IPS-NIHi7 (cell line): ENCODE data around the gene IL11RA.
A peak's percentile ranks its signal among the peaks of the same experiment; 100 is the strongest.

Source experiments
- DNase-seq: peaks from one replicate; pipeline ENCODE4 v3.0.0; 2012; ENCODE audit warnings: mixed read lengths; ENCODE audit errors: extremely low spot score

IL11RA gene

DNA sequence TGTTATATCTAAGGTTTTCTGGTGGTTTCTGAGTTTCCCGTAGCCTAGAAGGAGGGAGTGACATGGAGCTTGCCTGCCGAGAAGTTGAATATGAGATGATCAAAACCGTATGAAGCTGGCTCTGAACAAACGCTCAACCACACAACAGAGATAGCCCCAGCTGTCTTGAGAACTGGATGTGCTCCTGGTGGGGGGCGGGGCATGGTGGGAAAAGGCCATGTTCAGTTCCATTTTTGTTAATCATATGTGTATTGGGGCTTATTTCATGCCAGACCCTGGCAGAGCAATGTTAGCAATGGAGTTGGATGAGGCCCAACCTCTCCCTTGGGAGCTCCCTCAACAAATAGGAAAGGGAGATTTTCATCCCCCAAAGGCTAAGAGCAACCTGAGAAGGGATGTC, 34.2 kb downstream of the IL11RA start:
- DNase-seq = no peak

DNA sequence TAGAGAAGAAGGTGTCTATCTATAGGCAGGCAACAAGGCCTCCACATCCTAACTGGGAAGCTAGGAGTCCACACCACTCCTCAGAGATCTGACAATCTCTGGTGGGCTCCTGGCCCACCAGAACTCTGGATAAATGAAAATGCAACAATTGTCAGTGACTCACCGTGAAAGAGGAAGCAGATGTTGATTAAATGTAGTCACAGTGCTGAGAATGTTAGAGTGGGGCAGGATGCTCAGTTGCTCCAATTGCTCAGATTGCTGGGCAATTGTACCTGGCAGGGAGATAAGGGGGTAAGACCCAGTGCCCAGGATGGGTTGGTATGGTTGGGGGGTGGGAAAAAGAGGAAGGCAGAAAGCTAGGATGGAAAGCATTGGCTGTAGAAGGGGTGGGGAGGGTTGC, 34.7 kb downstream of the IL11RA start:
- no peak for DNase-seq

DNA sequence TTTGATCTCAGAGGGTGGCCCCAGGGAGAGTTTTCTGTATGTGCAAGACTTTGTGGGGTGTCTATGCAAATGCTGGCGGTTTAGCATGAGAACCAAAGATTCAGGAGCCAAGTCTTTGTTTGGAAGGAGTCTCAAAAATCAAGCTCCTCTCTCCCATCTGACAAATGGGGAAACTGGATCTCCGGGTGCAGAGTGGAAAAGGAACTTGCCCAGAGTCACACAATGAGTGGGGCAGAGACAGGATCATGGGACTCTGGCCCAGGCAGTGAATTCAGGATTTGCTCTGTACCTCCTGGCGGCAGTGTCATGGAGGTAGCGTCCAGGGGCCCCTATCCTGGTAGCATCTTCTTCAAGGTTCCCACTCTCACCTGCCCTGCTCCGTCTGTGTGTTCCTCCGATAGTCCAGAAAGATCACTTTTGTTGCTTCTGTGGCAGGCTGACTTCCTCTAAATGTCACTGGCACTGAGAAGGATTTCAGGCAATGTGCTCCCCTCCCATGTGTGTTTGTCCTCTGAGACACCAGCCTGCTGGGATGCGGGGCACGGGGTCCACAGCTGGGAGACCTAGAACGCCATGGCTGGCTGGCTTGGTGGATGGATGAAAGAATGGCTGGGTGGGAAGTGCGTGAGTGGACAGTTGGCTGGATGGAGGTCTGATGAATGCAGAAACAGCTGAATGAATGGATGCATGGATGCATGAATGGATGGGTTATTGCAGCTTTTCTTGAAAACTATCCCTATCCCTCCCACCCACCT, 35.5 kb downstream of the IL11RA start:
- DNase-seq = no peak

DNA sequence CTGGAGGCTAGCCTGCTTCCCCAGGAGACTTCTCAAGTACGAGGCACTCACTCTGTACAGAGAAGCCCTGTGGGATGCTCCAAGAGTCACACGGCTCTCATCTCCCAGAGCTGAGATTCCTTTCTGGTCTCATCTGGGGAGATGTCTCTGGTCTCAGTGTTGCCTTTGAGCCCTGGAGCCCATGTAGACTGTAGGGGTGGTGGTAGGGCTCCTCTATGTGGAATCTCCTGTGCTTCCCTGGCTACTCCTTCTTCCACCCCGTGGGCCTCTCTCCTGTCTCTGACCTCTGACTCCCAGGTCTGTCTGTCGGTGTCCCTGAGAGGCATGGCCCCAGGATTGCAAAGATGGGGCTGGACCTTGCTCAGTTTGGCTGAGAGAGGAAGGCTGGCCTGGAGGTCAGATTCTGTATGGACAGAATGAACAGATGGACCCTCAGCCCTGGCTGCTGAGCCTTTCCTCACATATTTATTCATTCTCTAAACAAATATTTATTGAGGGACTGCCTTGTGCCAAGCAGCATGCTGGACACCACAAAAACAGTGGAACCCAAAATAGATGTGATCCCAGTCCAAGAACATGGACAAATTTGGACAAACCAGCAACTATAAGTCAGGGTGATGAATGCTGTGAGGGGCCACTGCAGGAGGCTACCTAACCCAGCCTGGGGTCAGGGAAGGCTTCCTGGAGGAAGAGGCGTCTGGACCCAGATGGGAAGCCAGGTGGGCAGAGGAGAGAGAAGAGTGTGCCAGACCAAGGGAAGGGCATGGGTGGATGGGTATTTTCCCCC, 36.5 kb downstream of the IL11RA start:
- DNase-seq = no peak

DNA sequence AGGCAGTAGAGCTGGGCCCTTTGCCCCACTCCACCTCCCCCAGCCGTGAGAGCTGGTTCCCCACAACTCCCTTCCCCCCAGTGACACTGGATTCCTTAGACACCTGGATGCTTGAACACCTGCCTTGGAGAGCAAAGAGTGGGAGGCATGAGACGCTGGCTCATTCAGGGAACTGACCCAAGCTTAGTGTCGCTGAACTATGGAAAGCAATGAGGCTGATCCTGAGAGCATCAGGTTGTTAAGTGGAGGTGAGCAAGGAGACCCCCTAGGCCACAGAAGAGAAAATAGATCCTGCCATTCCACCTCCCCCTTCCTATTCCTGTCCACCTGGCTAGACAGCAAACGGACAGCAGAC, 37.1 kb downstream of the IL11RA start:
- no peak for DNase-seq

DNA sequence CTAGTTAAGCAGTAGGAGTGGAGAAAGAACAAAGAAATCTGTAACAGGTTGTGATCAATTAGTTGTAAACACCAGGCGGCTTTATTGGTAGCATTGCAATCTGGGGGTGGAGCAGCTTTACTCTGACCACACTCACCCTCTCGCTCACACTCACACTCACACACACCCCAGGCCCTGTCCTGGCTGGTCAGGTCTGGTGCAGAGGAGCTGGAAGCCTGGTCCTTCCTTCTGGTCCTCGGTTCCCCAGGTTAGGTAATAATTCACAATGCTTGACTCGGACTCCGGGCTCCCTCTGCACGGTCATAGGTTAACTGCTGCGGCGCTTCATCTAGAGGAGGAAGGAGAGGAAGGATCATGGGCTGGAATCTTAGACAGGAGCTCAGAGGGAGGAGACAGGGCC, 37.5 kb downstream of the IL11RA start:
- no peak for DNase-seq

DNA sequence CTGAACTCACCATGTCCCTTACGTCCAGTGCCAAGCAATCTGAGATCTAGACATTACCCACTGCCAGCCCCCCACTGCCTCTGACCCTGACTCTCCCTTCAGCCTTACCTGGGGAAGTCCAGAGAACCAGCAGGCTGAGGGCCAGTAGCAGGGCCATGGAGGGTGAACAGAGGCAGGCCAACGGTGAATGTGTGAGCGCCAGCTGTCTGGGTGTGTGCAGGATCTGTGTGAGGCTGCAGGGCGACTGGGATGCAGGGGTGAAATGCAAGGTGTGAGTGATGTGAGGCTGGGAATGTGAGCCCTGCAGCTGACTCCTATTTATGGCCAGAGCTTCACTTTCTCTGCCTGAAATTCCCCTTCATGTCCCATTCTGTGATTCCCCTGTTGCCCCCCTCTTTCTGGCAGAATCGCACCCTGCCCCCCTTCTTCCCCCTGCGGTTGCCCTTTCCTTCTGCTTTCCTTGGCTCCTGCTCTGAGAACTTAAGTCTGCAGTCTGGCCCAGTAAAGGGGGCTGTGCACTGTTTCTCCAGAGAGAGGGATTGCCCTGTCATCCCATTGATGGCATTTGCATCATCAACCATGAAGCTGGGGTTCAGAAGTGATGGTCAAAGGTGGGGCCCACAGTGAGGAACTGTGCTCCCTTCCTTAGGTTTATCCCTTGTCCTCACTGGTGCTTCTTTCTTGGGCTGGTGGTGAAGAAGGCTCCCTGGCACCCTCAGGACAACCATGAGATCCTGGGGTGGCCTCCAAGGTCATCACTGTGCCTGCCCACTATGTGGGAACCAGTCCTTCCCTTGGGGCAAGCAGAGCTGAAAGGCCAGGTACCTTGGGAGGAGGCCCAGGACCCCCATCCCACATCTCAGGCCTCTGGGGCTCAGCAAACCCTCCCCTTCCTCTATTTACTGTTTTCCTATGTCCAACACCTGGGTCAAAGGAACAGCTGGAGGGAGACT, 39.3 kb downstream of the IL11RA start, which contains the start of gene CCL19:
CCL19 (minus strand) TSS at position 294 of the 953 bp plus-strand sequence; CDS start at position 157, 137 bp downstream.
- DNase-seq = no peak

DNA sequence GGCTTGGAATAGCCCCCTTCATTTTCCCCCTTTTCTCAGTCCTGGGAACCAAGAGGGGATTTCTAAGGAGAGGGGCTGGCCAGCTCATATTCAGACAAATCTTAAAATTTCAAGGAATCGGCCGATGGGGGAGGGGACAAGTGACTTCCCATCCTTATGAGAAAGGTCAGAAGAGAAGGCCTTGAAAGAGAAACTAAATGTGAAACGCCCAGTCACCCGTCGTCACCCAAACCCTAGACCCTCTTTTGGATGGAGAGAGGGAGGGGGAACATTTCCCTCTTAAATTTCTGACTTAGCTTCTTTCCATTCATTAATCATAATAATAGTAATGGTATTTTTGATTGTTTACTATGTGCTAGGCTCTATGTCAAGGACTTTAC, 39.9 kb downstream of the IL11RA start:
- no peak for DNase-seq

DNA sequence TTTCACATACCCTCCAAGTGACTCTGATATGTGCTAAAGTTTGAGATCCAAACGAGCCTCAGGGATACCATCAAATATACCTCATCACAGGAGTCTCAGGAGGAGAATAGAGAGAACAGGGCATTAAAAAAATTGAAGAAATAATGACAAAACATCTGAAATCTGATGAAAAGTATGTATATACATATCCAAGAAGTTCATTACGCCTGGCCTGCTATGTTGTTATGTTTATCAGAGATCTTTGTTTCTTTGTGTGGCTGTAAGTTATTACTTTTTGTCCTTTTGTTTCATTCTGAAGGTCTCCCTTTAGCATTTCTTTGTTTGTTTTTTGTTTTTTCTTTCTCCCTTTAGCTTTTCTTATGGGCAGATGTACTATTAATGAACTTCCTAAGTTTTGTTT, 41.6 kb downstream of the IL11RA start:
- no peak for DNase-seq

DNA sequence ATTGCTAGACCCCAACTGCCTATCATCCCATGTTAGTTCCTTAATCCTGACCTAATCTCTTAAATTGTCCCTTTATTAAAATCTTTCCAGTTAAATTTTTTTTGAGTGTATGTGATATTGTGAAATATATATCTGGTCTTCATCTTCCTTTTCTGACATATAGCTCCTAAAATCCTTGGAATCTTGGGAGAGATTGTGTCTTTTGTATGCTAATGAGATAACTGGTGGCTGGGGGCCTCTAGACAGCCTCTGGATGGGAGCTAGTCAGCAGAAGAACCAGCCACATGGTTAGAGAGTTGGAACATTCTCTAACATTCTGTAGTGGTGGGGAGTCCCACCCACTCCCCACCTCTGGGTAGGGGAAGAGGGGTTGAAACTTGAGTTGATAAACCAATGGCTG, 42.8 kb downstream of the IL11RA start:
- no peak for DNase-seq

DNA sequence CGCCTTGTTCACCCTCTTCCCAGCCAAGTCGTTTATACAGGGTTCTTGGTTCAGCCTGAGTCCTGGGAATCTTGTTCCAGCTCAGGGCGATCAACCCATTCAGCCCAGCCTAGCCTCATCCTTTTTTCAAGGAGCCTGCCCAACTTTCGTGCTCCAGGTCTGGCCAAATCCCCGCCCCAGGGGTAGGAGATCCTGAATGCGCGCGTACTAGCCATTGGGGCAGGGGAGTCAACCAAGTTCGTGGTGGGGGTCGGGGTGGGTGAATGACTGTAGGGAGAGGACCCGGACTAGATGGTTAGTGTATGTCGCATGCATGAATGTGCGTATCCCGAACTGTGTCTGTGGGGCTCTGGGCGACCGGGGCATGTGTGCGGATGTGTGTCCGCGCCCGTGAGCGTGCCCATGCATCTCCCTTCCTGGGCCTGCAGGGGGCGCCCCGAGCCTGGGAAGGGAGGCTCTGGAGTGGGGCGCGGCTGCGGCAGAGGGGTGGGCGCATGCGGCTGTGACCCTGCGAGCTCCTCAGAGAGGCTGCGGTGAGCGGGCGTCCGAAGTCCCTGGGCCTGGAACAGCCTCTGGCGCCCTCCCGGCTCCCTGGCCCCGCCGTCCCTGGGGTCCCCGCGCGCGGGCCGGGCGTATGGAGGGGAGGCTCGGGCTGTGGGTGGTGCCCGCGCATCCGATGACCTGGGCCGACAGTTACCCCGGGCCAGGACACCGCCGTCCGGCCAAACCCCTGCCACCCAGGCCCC, 49.2 kb downstream of the IL11RA start:
- peak; percentile 94 for DNase-seq

DNA sequence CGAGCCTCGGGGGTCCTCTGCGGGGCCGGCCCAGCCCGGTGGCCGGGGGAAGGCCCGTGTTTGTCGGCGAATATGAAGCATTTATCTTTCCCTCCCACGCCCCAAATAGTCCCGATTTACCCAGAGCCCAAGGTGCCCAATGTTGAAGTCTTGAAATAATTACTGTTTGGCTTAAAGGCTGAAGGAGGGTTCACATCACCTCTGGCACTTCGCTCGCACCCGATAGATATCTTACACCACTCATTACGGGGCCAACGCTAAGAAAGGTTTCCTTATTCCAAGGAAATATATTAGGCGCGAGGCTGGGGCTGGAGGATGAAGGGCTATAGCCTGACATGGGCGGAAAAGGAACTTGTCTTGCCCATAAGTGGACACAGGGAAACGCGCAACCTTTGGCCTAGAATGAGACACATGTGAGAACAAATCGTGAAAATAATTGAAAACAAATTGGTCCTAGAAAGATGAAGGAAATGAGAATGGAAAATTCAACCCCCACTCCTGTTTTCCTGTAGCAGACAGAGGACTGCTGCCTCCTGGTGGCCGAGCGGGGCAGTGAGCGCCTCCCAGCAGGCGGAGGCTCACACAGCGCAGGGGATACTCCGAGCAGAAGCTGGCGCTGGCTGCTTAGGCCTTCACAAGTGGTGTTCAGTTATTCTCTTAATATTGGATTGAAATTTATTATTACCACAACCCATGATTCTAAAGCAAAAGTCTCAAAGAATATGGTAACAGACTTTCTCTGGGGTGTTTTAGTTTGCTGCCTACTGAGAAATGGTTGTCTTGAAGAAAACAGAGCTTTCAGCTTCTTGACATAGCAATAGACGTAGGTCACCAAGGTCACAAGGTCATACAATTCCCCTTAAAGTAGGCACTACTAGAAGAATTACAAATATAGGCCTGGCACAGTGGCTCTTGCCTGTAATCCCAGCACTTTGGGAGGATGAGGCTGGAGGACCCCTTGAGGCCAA, 50.1 kb downstream of the IL11RA start:
- DNase-seq = peak; percentile 93

DNA sequence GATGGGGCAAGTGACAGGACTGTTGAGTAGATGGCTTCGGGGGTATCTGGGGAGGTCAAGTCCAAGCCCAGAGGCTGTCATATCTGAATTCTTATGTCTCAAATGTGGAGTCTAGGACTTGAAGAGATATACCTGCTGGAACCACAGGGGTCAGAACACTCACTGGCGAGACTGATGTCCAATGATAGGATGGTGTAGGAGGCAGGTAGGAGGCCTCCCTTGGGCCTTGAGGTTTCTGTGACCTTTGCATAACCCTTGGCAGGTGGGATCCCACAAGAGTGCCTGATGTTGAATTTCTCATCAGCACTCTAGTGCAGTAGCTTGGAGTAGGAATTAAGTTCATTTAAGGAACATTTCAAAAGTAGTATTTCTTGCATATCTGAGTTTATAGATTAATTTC, 55.1 kb downstream of the IL11RA start:
- no peak for DNase-seq

DNA sequence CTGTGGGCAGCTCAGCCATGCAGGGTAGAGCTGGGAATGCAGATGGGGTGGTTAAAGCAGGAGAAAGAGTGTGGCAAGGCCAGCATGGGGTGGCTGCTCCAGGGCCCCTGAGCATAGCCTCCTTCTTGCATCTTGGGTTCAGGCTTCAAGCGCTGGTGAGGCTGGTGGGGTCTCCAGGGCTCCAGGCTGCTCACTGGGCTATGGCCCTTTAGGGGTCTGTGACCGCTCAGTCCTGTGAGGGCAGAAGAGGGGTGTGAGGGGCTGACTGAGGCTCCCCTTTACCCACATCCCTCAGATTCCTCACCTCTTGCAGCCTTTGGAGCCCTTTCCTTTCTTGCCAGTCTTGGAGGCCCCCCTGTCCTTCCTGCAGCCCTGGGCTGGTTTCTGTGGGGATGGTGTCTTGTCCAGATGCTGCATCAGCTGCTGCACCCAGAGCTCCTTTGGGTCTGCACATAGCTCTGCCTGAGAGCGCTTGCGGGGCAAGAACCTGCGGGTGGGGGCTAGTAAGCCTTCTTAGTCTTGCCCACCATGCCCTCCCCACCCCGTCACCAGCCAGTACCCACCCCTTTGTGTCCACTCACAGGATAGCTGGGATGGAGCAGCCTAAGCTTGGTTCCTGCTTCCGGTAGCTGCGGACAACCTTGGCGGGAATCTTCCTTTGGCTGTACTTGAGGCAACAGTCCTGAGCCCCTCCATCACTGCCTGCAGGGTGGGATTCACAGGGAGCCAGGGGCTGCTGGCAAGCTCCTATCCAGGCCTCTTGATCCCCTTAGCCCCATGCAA, 57.4 kb downstream of the IL11RA start:
- DNase-seq = no peak

DNA sequence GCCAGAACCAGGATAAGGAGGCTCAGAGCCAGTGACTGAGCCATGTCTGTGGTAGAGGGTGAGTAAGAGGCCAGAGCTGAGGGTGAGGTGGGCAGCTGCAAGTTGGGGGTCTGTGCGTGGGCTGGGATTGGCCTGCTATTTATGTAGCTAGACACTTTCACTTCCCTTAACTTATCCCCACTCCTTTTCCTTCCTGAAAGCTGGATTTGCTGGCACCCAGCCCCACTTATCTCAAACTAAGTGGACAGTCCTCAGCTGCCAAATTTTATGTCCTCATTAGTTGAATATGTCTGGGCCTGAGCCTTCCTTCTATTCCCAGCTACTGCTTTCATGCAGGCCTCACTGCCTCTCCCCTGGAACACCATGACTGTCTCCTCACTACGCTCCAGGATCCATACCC, 58.0 kb downstream of the IL11RA start, which contains the start of gene CCL21:
CCL21 (minus strand) TSS at position 114 of the 400 bp plus-strand sequence; CDS start at position 44, 70 bp downstream.
- no peak for DNase-seq
